ENCODE results near the gene MIF. TPM values are rescaled to one million over a fixed set of nuclear protein-coding genes. Genes with fewer than 3 reads are reported as not detected.

MIF gene
- total RNA-seq, 2 experiments from 2014 or later: 1,478 to 1,739 TPM

DNA sequence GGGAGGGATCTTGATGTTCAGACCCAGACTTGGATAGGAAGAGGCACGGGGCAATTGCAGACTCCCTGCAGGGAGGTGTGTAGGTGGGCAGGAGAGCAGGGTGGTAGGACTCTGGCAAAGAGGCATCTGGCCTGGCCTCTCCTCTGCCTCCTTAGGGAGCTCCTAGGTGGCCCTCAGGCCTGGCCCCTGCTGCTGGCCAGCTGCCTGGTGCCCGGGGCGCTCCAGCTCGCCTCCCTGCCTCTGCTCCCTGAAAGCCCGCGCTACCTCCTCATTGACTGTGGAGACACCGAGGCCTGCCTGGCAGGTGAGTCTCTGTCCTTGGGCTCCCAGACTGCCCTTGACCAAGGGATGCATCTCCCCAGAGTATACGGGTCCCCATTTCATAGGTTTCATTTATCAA is 16.6 kb upstream of the MIF start:
- CTCF ChIA-PET: interaction anchor here (0.6 to 0.8 kb wide), 2 partner anchors 9 to 124 kb away, joined by 3 to 5 read pairs; no protein-coding TSS in a partner anchor
- no peak for ATAC-seq

DNA sequence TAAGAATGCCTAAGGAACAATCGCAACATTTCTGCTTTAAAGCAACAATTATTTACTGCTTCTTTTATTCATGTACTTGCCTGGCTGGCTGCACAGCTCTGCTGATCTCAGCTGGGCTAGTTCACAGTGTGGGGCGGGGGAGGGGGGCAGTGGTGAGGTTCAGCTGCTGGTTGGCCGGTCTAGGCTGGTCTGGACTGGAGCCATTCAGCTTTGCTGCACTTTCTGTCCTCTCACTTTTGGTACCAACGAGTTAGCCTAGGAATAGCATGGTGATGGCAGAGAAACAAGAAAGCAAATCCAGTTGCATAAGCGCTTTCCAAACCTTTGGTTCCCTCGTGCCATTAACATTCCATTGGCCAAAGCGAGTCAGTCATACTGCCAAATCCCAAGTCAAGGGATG is 16.0 kb upstream of the MIF start:
- Mint-ChIP-seq H3K4me1 (no peaks in the 10 kb centered on the region), H3K9me3 (ENCODE audit: low read depth) (no peaks in the 10 kb centered on the region)

More for the DNA sequence above, 16.6 kb upstream of the MIF start:
- Mint-ChIP-seq H3K4me1 (no peaks in the 10 kb centered on the region), H3K36me3 (ENCODE audit: low read depth) (no peaks in the 10 kb centered on the region), H3K9me3 (ENCODE audit: low read depth) (no peaks in the 10 kb centered on the region), H3K27ac (no peak overlapping the region), H3K4me3 (no peak overlapping the region), H3K27me3 (no peaks in the 10 kb centered on the region)
- POLR2A ChIA-PET: no interaction called here
- intact Hi-C loops (cut with DNase I, micrococcal nuclease): no loop called here
- DNase-seq: no peak

DNA sequence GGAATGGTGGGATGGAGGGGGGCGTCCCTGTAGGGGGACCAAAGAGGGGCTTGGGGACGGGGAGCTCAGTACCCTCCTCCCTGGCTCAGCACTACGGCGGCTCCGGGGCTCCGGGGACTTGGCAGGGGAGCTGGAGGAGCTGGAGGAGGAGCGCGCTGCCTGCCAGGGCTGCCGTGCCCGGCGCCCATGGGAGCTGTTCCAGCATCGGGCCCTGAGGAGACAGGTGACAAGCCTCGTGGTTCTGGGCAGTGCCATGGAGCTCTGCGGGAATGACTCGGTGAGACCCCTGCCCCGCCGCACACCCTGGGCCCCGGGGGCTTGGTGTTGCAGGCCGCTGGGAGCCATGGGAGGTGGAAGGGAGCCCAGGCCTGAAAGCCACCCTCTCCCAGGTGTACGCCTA is 11.8 kb upstream of the MIF start:
- ATAC-seq: no peak
- CTCF ChIA-PET: no interaction called here
- no peaks in the 10 kb centered on the region for H3K9me3 Mint-ChIP-seq (ENCODE audit: low read depth)

More for the DNA sequence above, 16.0 kb upstream of the MIF start:
- POLR2A ChIA-PET: no interaction called here
- intact Hi-C loops (cut with DNase I, micrococcal nuclease): no loop called here
- H3K4me3 Mint-ChIP-seq: no peak overlapping the region
- ATAC-seq (no peak), DNase-seq (no peak)
- H3K36me3 Mint-ChIP-seq (ENCODE audit: low read depth): no peaks in the 10 kb centered on the region
- no peaks in the 10 kb centered on the region for H3K27me3 Mint-ChIP-seq
- CTCF ChIA-PET: interaction anchor here (0.6 to 0.8 kb wide), 2 partner anchors 9 to 124 kb away, joined by 3 to 5 read pairs; no protein-coding TSS in a partner anchor
- H3K27ac Mint-ChIP-seq: no peak overlapping the region

DNA sequence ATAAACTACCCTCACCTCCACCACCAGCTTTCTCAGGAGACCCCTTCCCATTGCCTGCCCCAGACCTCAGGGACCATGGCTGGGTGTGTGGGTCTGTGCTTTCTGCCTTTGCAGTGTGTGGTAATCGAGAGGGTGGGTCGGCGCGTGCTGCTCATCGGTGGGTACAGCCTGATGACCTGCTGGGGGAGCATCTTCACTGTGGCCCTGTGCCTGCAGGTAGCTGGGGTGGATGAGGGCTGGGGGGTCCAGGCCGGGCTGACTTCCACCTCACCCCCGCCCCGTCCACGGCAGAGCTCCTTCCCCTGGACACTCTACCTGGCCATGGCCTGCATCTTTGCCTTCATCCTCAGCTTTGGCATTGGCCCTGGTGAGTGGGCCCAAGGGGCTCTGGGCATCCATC is 10.5 kb upstream of the MIF start:
- Mint-ChIP-seq H3K4me3 (no peak overlapping the region), H3K27me3 (no peaks in the 10 kb centered on the region), H3K36me3 (ENCODE audit: low read depth) (peaks cover 3% of the 10 kb centered on the region), H3K4me1 (no peaks in the 10 kb centered on the region), H3K9me3 (ENCODE audit: low read depth) (no peaks in the 10 kb centered on the region), H3K27ac (no peak overlapping the region)
- ChIA-PET CTCF (no interaction called here), POLR2A (interaction anchor here (0.6 kb wide), 1 partner anchor 170 kb away, joined by 3 read pairs; no protein-coding TSS in a partner anchor)
- intact Hi-C loops (cut with DNase I, micrococcal nuclease): no loop called here
- ATAC-seq: no peak
- DNase-seq: no peak

More for the DNA sequence above, 11.8 kb upstream of the MIF start:
- H3K36me3 Mint-ChIP-seq (ENCODE audit: low read depth): peaks cover 3% of the 10 kb centered on the region
- H3K27ac Mint-ChIP-seq: no peak overlapping the region
- no peak for DNase-seq
- POLR2A ChIA-PET: no interaction called here
- intact Hi-C loops (cut with DNase I, micrococcal nuclease): no loop called here
- H3K4me3 Mint-ChIP-seq: no peak overlapping the region
- no peaks in the 10 kb centered on the region for H3K27me3 Mint-ChIP-seq
- no peaks in the 10 kb centered on the region for H3K4me1 Mint-ChIP-seq

DNA sequence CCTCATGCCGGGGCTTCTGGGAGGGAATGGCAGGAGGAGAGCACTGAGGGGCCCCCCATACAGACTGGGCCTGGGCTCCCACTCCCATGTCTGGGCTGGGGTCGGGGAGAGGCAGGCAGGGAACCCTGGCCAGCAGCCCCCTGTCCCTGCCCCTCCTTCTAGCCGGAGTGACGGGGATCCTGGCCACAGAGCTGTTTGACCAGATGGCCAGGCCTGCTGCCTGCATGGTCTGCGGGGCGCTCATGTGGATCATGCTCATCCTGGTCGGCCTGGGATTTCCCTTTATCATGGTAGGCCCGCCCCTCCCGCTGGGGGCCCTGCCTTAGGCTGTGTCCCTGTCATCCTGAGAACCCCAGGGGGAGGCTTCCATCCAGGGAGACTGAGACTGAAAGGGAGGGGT is 10.0 kb upstream of the MIF start:
- H3K9me3 Mint-ChIP-seq (ENCODE audit: low read depth): no peaks in the 10 kb centered on the region
- intact Hi-C loops (cut with DNase I, micrococcal nuclease): no loop called here
- CTCF ChIA-PET: no interaction called here
- POLR2A ChIA-PET: interaction anchor here (0.6 kb wide), 1 partner anchor 171 kb away, joined by 3 read pairs; no protein-coding TSS in a partner anchor
- ATAC-seq: no peak
- H3K4me3 Mint-ChIP-seq: no peak overlapping the region
- peaks cover 3% of the 10 kb centered on the region for H3K36me3 Mint-ChIP-seq (ENCODE audit: low read depth)
- H3K27ac Mint-ChIP-seq: no peak overlapping the region
- no peak for DNase-seq
- H3K4me1 Mint-ChIP-seq: no peaks in the 10 kb centered on the region
- no peaks in the 10 kb centered on the region for H3K27me3 Mint-ChIP-seq

DNA sequence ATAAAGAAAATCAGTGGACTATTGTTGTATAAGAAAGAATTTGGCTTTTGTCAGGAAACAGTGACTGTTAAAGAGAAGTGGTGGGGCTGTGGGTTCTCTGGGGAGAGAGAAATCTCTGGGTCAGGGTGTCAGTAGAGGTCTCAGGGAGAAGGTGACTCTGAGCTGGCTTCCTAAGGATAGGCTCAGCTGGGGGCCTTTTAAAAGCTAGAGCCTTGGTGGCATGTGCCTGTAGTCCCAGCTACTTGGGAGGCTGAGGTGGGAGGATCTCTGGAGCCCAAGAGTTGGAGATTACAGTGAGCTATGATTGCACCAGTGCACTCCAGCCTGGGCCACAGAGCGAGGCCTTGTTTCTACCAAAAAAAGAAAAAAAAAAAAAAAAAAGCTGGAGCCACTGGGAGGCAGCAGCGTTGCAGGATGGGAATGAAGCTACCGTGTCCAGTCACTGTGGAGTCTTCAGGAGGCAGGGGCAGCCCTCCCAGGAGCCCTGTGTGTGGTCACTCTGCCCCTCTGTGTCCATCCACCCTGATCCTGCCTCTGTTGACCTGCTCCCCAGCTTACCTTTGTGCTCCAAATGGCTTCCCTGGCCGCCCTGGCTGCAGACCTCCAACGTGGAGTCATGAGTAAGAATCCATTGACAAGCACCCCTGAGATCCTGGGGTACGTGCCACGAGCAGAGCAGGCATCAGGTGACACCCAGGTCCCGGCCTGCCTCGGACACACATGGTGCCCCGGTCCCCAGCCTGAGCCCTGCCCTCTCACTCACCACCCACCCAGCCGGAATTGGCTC is 5.4 kb upstream of the MIF start:
- POLR2A ChIA-PET: no interaction called here
- Mint-ChIP-seq H3K4me3 (no peak overlapping the region), H3K9me3 (ENCODE audit: low read depth) (no peaks in the 10 kb centered on the region), H3K36me3 (ENCODE audit: low read depth) (peaks cover 3% of the 10 kb centered on the region), H3K27me3 (no peaks in the 10 kb centered on the region), H3K27ac (no peak overlapping the region), H3K4me1 (peaks cover 8% of the 10 kb centered on the region)
- DNase-seq: no peak
- no peak for ATAC-seq
- intact Hi-C loops (cut with DNase I, micrococcal nuclease): no loop called here
- CTCF ChIA-PET: interaction anchor here (0.7 kb wide), 1 partner anchor 156 kb away, joined by 3 read pairs; no protein-coding TSS in a partner anchor

DNA sequence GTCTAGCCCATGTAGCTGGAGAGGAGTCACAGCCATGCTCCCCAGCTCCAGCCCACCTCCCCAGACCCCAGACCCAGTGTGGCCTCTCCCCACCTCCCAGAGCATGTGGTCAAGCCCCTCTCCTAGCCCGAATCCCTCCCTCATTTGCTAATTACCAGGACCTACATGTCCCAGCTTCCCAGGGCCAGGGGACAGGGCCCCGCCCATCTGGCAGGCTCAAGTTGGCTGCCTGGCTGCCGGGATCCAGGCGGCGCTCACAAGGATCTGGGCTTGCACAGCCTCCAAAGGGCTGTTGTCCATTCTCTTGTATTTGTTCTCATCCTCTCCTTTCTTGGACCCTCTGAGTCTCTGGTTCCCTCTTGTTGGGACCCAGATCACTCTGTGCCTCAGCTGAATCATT is 4.6 kb upstream of the MIF start:
- H3K4me3 Mint-ChIP-seq: no peak overlapping the region
- H3K4me1 Mint-ChIP-seq: peaks cover 10% of the 10 kb centered on the region
- no peaks in the 10 kb centered on the region for H3K27me3 Mint-ChIP-seq
- ChIA-PET CTCF (interaction anchor here (0.6 to 0.7 kb wide), 2 partner anchors 10 to 151 kb away, joined by 3 to 4 read pairs; no protein-coding TSS in a partner anchor), POLR2A (no interaction called here)
- DNase-seq: no peak
- H3K36me3 Mint-ChIP-seq (ENCODE audit: low read depth): peaks cover 6% of the 10 kb centered on the region
- H3K9me3 Mint-ChIP-seq (ENCODE audit: low read depth): no peaks in the 10 kb centered on the region
- intact Hi-C loops (cut with DNase I, micrococcal nuclease): loop anchor here (5.0 to 10.0 kb wide), 4 partner anchors 32 to 742 kb away; partner anchors contain the start of genes SLC2A11 (in 2 of the 2), GUCD1 (in 1 of the 2), RAB36 (in 1 of the 2) and SMARCB1 (in 1 of the 2)
- no peak for ATAC-seq
- H3K27ac Mint-ChIP-seq: no peak overlapping the region

DNA sequence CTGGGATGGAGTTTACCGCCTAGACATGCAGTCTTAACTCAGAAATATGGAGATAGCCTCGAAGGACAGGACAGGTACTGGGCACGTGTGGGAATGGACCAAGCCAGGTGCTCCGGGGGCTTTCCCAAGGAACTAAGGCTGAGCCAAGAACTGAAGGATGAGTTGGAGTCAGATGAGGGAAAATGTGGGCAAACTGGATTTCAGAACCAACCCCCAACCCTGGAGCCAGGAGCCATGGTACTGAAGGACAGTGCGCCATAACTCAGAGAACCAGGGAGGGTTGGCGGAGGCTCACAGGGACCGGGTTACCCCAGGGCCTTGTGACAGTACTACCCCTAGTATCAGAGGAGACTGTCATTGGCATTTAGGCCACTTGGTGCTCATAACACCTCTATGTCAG is 2.5 kb upstream of the MIF start:
- H3K36me3 Mint-ChIP-seq (ENCODE audit: low read depth): peaks cover 21% of the 10 kb centered on the region
- intact Hi-C loops (cut with DNase I, micrococcal nuclease): loop anchor here (5.0 to 10.0 kb wide), 4 partner anchors 34 to 744 kb away; partner anchors contain the start of genes SLC2A11 (in 2 of the 2), GUCD1 (in 1 of the 2), RAB36 (in 1 of the 2) and SMARCB1 (in 1 of the 2)
- POLR2A ChIA-PET: no interaction called here
- H3K27me3 Mint-ChIP-seq: no peaks in the 10 kb centered on the region
- H3K9me3 Mint-ChIP-seq (ENCODE audit: low read depth): no peaks in the 10 kb centered on the region
- CTCF ChIA-PET: interaction anchor here (0.7 kb wide), 2 partner anchors 27 to 34 kb away, joined by 3 read pairs; no protein-coding TSS in a partner anchor
- no peak overlapping the region for H3K4me3 Mint-ChIP-seq
- H3K27ac Mint-ChIP-seq: no peak overlapping the region
- DNase-seq (no peak), ATAC-seq (no peak)
- peaks cover 18% of the 10 kb centered on the region for H3K4me1 Mint-ChIP-seq

DNA sequence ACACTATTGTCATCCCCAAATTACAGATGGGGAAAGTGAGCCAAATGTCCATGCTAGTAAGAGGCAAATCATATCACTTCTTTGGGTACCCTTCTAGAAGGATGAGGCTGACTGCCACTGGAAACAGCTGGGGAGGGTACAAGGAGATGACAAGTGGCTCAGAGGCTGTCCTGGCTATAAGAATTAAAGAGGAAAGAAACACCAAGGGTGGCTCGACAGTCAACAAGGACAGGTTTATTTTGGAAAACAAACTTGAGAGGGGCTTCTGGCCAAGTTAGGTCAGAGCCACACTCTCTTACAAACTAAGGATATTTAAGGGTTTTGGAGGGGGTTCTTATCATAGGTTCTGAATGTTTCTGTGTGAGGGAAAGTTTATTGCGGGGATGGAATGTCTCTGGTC is 2.1 kb upstream of the MIF start:
- Mint-ChIP-seq H3K4me1 (peaks cover 21% of the 10 kb centered on the region), H3K4me3 (no peak overlapping the region), H3K27me3 (no peaks in the 10 kb centered on the region), H3K27ac (no peak overlapping the region), H3K36me3 (ENCODE audit: low read depth) (peaks cover 25% of the 10 kb centered on the region), H3K9me3 (ENCODE audit: low read depth) (no peaks in the 10 kb centered on the region)
- POLR2A ChIA-PET: no interaction called here
- CTCF ChIA-PET: interaction anchor here (0.5 to 1.1 kb wide), 5 partner anchors 9 to 543 kb away, joined by 3 to 4 read pairs (median 3); no protein-coding TSS in a partner anchor
- intact Hi-C loops (cut with DNase I, micrococcal nuclease): loop anchor here (5.0 to 10.0 kb wide), 4 partner anchors 35 to 745 kb away; partner anchors contain the start of genes SLC2A11 (in 2 of the 2), GUCD1 (in 1 of the 2), RAB36 (in 1 of the 2) and SMARCB1 (in 1 of the 2)
- ATAC-seq (no peak), DNase-seq (no peak)

DNA sequence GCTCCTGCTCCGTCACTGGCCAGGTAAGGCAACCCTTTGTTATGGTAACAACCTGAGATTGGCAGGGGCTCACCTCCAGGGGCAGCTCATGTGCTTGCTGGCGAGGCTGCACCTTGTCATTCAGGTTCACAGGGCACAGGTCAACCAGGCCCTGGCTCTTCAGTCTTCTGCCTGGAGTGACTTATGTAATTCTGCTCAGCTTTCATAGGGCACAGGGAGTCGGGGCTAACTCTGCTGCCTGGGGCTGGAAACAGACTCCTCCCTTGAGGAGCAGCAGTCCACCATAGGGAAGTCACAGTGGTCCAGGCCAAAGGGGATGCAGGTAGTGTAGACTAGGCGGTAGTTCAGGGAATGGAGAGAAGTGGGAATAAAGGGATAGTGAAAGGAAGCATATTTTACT is 1.5 kb upstream of the MIF start:
- peak overlapping the region; percentile 68 for H3K27ac Mint-ChIP-seq
- ATAC-seq (no peak), DNase-seq (no peak)
- ChIA-PET CTCF (interaction anchor here (0.5 to 1.1 kb wide), 6 partner anchors 10 to 542 kb away, joined by 3 to 4 read pairs (median 3); no protein-coding TSS in a partner anchor), POLR2A (no interaction called here)
- no peaks in the 10 kb centered on the region for H3K9me3 Mint-ChIP-seq (ENCODE audit: low read depth)
- H3K36me3 Mint-ChIP-seq (ENCODE audit: low read depth): peaks cover 29% of the 10 kb centered on the region
- H3K4me1 Mint-ChIP-seq: peaks cover 23% of the 10 kb centered on the region
- H3K4me3 Mint-ChIP-seq: peak overlapping the region; percentile 91
- intact Hi-C loops (cut with DNase I, micrococcal nuclease): loop anchor here (5.0 to 10.0 kb wide), 4 partner anchors 35 to 745 kb away; partner anchors contain the start of genes SLC2A11 (in 2 of the 2), GUCD1 (in 1 of the 2), RAB36 (in 1 of the 2) and SMARCB1 (in 1 of the 2)
- no peaks in the 10 kb centered on the region for H3K27me3 Mint-ChIP-seq

DNA sequence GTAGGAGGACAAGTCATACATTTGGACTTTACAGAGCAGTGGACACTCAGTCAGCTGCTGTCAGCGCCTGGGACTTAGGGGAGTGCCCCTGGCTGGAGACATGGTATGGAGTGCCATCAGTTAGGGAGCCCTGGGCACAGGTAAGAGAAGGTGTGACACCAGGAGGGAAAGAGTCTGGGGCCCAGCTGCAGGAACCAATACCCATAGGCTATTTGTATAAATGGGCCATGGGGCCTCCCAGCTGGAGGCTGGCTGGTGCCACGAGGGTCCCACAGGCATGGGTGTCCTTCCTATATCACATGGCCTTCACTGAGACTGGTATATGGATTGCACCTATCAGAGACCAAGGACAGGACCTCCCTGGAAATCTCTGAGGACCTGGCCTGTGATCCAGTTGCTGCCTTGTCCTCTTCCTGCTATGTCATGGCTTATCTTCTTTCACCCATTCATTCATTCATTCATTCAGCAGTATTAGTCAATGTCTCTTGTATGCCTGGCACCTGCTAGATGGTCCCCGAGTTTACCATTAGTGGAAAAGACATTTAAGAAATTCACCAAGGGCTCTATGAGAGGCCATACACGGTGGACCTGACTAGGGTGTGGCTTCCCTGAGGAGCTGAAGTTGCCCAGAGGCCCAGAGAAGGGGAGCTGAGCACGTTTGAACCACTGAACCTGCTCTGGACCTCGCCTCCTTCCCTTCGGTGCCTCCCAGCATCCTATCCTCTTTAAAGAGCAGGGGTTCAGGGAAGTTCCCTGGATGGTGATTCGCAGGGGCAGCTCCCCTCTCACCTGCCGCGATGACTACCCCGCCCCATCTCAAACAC is 850 bp upstream of the MIF start:
- Mint-ChIP-seq H3K36me3 (ENCODE audit: low read depth) (peaks cover 33% of the 10 kb centered on the region), H3K4me1 (peaks cover 23% of the 10 kb centered on the region)
- no peak for ATAC-seq

More for the DNA sequence above, 850 bp upstream of the MIF start:
- ChIA-PET CTCF (interaction anchor here (0.6 to 2.2 kb wide), 15 partner anchors 10 to 268 kb away, joined by 3 to 24 read pairs (median 5); partner anchors contain the start of gene SLC2A11), POLR2A (interaction anchor here (0.8 to 2.2 kb wide), 7 partner anchors 8 to 142 kb away, joined by 3 to 24 read pairs (median 4); partner anchors contain the start of genes CABIN1, SLC2A11, SMARCB1 and ZNF70)
- DNase-seq: no peak
- intact Hi-C loops (cut with DNase I, micrococcal nuclease): loop anchor here (5.0 to 10.0 kb wide), 4 partner anchors 36 to 746 kb away; partner anchors contain the start of genes SLC2A11 (in 2 of the 2), GUCD1 (in 1 of the 2), RAB36 (in 1 of the 2) and SMARCB1 (in 1 of the 2)
- Mint-ChIP-seq H3K27me3 (no peaks in the 10 kb centered on the region), H3K9me3 (ENCODE audit: low read depth) (no peaks in the 10 kb centered on the region), H3K27ac (peak overlapping the region; percentile 96), H3K4me3 (peak overlapping the region; percentile 91)

All from activated CD4-positive, alpha-beta T cell treated with anti-CD3 and anti-CD28 coated beads for 36 hours (primary cell).